Astrocyte of the cerebellum (primary cell): ENCODE data around the gene CRYM.

Experiments used
- DNase-seq: peaks from one replicate; pipeline ENCODE4 v3.0.0-alpha.2; 2011; ENCODE audit warnings: low read depth
- H3K4me3 ChIP-seq: 2 replicates; pipeline ENCODE4 v1.5.1; 2011; ENCODE audit warnings: mild to moderate bottlenecking, low read depth, low read length, moderate library complexity
- CTCF ChIP-seq: IDR thresholded peaks from 2 replicates; pipeline ENCODE4 v1.5.1; 2012; ENCODE audit warnings: low read length, low read depth, moderate library complexity, mild to moderate bottlenecking; ENCODE audit errors: missing control alignments
- in situ Hi-C: cut with HindIII; loops from 2 replicates; pipeline ENCODE4 v1.10.0; 2017; ENCODE audit warnings: low sequenced_read_pairs

Gene CRYM

GRCh38 chr16:21217121-21217520, 61.0 kb downstream of the CRYM start:
- in situ Hi-C loops: no loop called here
- no peak for DNase-seq
- TF ChIP-seq CTCF: no peak

GRCh38 chr16:21214086-21214485, 64.0 kb downstream of the CRYM start:
- DNase-seq: no peak
- H3K4me3 ChIP-seq: no peak overlapping the region
- no peak for TF ChIP-seq CTCF
- in situ Hi-C loops: no loop called here

More at GRCh38 chr16:21217121-21217520, 61.0 kb downstream of the CRYM start:
- H3K4me3 ChIP-seq: no peak overlapping the region

- H3K4me3 ChIP-seq: no peak within 1 kb of the TSS
- TF ChIP-seq CTCF: no peak
- in situ Hi-C loops: no loop called here
- DNase-seq: no peak
Measured at GRCh38 chr16:21211486-21211885, 66.6 kb downstream of the CRYM start, which contains the start of gene ZP2. TSS of gene ZP2 (minus strand) at chr16:21211574. CDS start at chr16:21211547, 27 bp downstream.
